K562 (cell line): ENCODE data around the gene CCSER1. TPM values are rescaled to one million over a fixed set of nuclear protein-coding genes. Genes with fewer than 3 reads are reported as not detected.

ENCODE experiments used
- ATAC-seq: fragments of 200-7000 bp; cut with Tn5 transposase; 3 replicates; pipeline ENCODE4 v1.9.1; 2020; ENCODE audit warnings: moderate library complexity
- BruUV-seq: library from RNA; stranded (reverse); fragments of 400-500 nt; replicated peaks from 2 replicates; lab custom pipeline; 2021; lab: Mats Ljungman, UMichigan
- CTCF ChIA-PET: fragments of 300-600 bp; formaldehyde crosslinking; extraction: SDS; loops from one replicate; lab custom pipeline; 2021; ENCODE audit warnings: low intra/inter-chr PET ratio; lab: Yijun Ruan, JAX
- POLR2A ChIA-PET: fragments of 300-600, 350-650 bp; sonication (Branson Sonifier 250); formaldehyde crosslinking; extraction: SDS; loops from one replicate; lab custom pipeline; 2021; ENCODE audit warnings: antibody characterized with exemption, inconsistent platforms; lab: Yijun Ruan, JAX
- DNase-seq, 4 experiments: peaks; one replicate each; pipeline versions ENCODE4 v3.0.0 to v3.0.0-alpha.2; 2011 to 2018; ENCODE audit warnings: low spot score in 3 of 4, mixed read lengths in 3 of 4; ENCODE audit errors: extremely low read depth in 1 of 4
- FAIRE-seq: peaks from 2 replicates; lab custom pipeline; 2011; peaks lifted over from hg19 to GRCh38; lab: Jason Lieb, UNC
- H2AFZ ChIP-seq: 2 replicates; pipeline ENCODE4 v1.6.0; 2011; ENCODE audit warnings: low read depth, low read length, control low read depth, inconsistent platforms
- H3K27ac ChIP-seq: fragments of 200-600 bp; 3 replicates; pipeline ENCODE4 v1.8.0; 2011; ENCODE audit warnings: low read depth, mild to moderate bottlenecking, control low read depth, inconsistent platforms, low read length, moderate library complexity, mixed read lengths; ENCODE audit errors: extremely low read depth
- H3K27me3 ChIP-seq, 2 experiments: fragments of 300-600 bp in 1 of 2; 2 replicates in 1 of 2; 3 replicates in 1 of 2; pipeline versions ENCODE4 v1.6.0 to v1.8.0; 2011; ENCODE audit warnings: inconsistent platforms in 2 of 2, low read length in 2 of 2, mild to moderate bottlenecking in 1 of 2, mixed read lengths in 1 of 2, moderate library complexity in 1 of 2; ENCODE audit not compliant: control insufficient read depth in 2 of 2, insufficient read depth in 2 of 2
- H3K36me3 ChIP-seq: fragments of 300-600 bp; 3 replicates; pipeline ENCODE4 v1.8.0; 2011; ENCODE audit warnings: mild to moderate bottlenecking, low read length, inconsistent platforms; ENCODE audit not compliant: control insufficient read depth, insufficient read depth
- H3K4me1 ChIP-seq, 2 experiments: fragments of 200-600 bp in 1 of 2; replicated peaks in 1 of 2; 2 replicates in 1 of 2; 3 replicates in 1 of 2; pipeline versions ENCODE4 v1.5.1 to v1.8.0; 2011; ENCODE audit warnings: inconsistent platforms in 2 of 2, low read length in 2 of 2, mild to moderate bottlenecking in 1 of 2, mixed read lengths in 1 of 2, moderate library complexity in 1 of 2; ENCODE audit not compliant: control insufficient read depth in 2 of 2, insufficient read depth in 2 of 2
- H3K4me2 ChIP-seq: 2 replicates; pipeline ENCODE4 v1.6.1; 2011; ENCODE audit warnings: low read length, control low read depth, inconsistent platforms, mixed read lengths; ENCODE audit not compliant: insufficient read depth
- H3K4me3 ChIP-seq: fragments of 200-600 bp; sonication (generic), shearing (Covaris generic); 2 replicates; pipeline ENCODE4 v1.5.1; 2016; ENCODE audit warnings: control low read depth, inconsistent platforms
- H3K79me2 ChIP-seq: fragments of 200-600 bp; 3 replicates; pipeline ENCODE4 v1.8.0; 2011; ENCODE audit warnings: low read length, inconsistent platforms; ENCODE audit not compliant: control insufficient read depth, insufficient read depth
- H3K9ac ChIP-seq, 2 experiments: 2 replicates each; pipeline versions ENCODE4 v1.6.0 to v1.6.1; 2011; ENCODE audit warnings: low read depth in 2 of 2, low read length in 2 of 2, control low read depth in 1 of 2, inconsistent platforms in 1 of 2, mild to moderate bottlenecking in 1 of 2, mixed read lengths in 1 of 2; ENCODE audit not compliant: insufficient read depth in 1 of 2
- H3K9me1 ChIP-seq: one replicate; pipeline ENCODE4 v1.6.0; 2011; ENCODE audit warnings: inconsistent platforms, mild to moderate bottlenecking, low read length, moderate library complexity; ENCODE audit not compliant: control insufficient read depth, insufficient read depth
- H3K9me3 ChIP-seq: replicated peaks from 2 replicates; pipeline ENCODE4 v1.5.1; 2011; ENCODE audit warnings: low read depth, low read length, inconsistent platforms; ENCODE audit not compliant: control insufficient read depth, insufficient read depth
- H4K20me1 ChIP-seq: replicated peaks from 2 replicates; pipeline ENCODE4 v1.6.1; 2011; ENCODE audit warnings: low read length, inconsistent platforms, mixed read lengths; ENCODE audit not compliant: control insufficient read depth, insufficient read depth
- CEBPZ ChIP-seq: fragments of 150-350 bp; IDR thresholded peaks from 2 replicates; pipeline ENCODE4 v1.6.1; 2014; ENCODE audit warnings: low read depth, mild to moderate bottlenecking, low read length, borderline replicate concordance
- E2F8 ChIP-seq: fragments of 450-650 bp; IDR thresholded peaks from 2 replicates; pipeline ENCODE4 v1.7.1; 2018; ENCODE audit warnings: mild to moderate bottlenecking, low read depth; ENCODE audit not compliant: partially characterized antibody
- ESRRB ChIP-seq: fragments of 250-450 bp; sonication (Bioruptor Pico); IDR thresholded peaks from 2 replicates; pipeline ENCODE4 v1.5.0; 2020; ENCODE audit warnings: mild to moderate bottlenecking, moderate library complexity, borderline replicate concordance
- EWSR1 ChIP-seq: fragments of 450-650 bp; IDR thresholded peaks from 2 replicates; pipeline ENCODE4 v1.6.1; 2018; ENCODE audit warnings: borderline replicate concordance, mild to moderate bottlenecking, low read depth, moderate library complexity; ENCODE audit not compliant: partially characterized antibody
- NR3C1 ChIP-seq: sonication (generic); formaldehyde crosslinking; IDR thresholded peaks from 2 replicates; pipeline ENCODE4 v1.8.1; 2022; ENCODE audit warnings: missing genetic modification reagents
- PKNOX1 ChIP-seq: fragments of 450-650 bp; IDR thresholded peaks from 2 replicates; pipeline ENCODE4 v1.6.1; 2016
- SIX5 ChIP-seq, 2 experiments: IDR thresholded peaks; 2 replicates each; pipeline ENCODE4 v1.6.1; 2011; ENCODE audit warnings: low read length in 2 of 2, borderline replicate concordance in 1 of 2, low read depth in 1 of 2, mild to moderate bottlenecking in 1 of 2, moderate library complexity in 1 of 2; ENCODE audit not compliant: insufficient read depth in 1 of 2
- ZNF175 ChIP-seq: fragments of 200-800 bp; sonication (Bioruptor generic); IDR thresholded peaks from 2 replicates; pipeline ENCODE4 v1.6.1; 2016; ENCODE audit warnings: low read depth, mild to moderate bottlenecking, missing genetic modification characterization, missing compliant biosample characterization
- WGBS: fragments of 100-300 bp; shearing (Covaris generic); methylation state at CpG from one replicate; pipeline ENCODE4 v1.1.6; 2016; ENCODE audit warnings: low coverage, mixed read lengths; ENCODE audit not compliant: insufficient coverage; ENCODE audit errors: missing lambda C conversion rate; 5-methylcytosine and 5-hydroxymethylcytosine counted together
- in situ Hi-C: fragments of 300-500 bp; cut with MboI; formaldehyde crosslinking; loops from 4 replicates; pipeline ENCODE4 v1.15.0; 2018; ENCODE audit warnings: inconsistent platforms, mixed read lengths
- intact Hi-C: fragments of 100-400 bp; cut with micrococcal nuclease; formaldehyde crosslinking; loops from 2 replicates; pipeline ENCODE4 v1.14.2; 2022
- polyA plus RNA-seq, 8 experiments: library from polyadenylated mRNA; depleted of rRNA in 4 of 8; stranded (reverse) in 5 of 8; unstranded in 3 of 8; fragments of >200 nt; fragmentation: Nextera tagmentation in 2 of 8; fragmentation: Illumina TruSeq in 1 of 8; extraction: Ambion mirVana in 2 of 8; extraction: Trizol in 1 of 8; gene quantifications; 2 replicates each; pipeline versions ENCODE4 v1.2.1 to v1.2.3, GENCODE V29; 2011 to 2014; ENCODE audit warnings: inconsistent platforms in 1 of 8, missing spikeins in 1 of 8
- total RNA-seq, 7 experiments: library from RNA; depleted of rRNA in 6 of 7; stranded (reverse); fragments of >200 nt in 6 of 7; fragmentation: Illumina TruSeq in 2 of 7; extraction: Trizol in 2 of 7; gene quantifications; 2 replicates each; pipeline versions ENCODE4 v1.2.1 to v1.2.3, GENCODE V29; 2011 to 2021; ENCODE audit warnings: low replicate concordance in 1 of 7

Gene CCSER1
- total and polyA plus RNA-seq, 9 of the 15 experiments (the other 6 are each of a cell fraction or from before 2014, with no cell fraction given), result not detected

GRCh38 chr4:90960840-90961239 is 833.6 kb downstream of the CCSER1 start (continued):
- no peak for TF ChIP-seq E2F8

- intact Hi-C loops, result no loop called here
- TF ChIP-seq EWSR1 (no peak), SIX5 (IDR thresholded peaks at IDR 0.05; ENCODE audit: borderline replicate concordance in 1 of 2, insufficient read depth in 1 of 2, low read depth in 1 of 2, low read length in 2 of 2) (no peak), ESRRB (no peak), PKNOX1 (no peak), ZNF175 (CRISPR knock-in tag) (no peak), CEBPZ (no peak), NR3C1 (CRISPR knock-in tag) (no peak)
- FAIRE-seq (no peak), DNase-seq (no peak), ATAC-seq (no peak)
- in situ Hi-C loops, result no loop called here
- Histone ChIP-seq H3K79me2 (no peaks in the 10 kb centered on the region), H3K9ac (no peak overlapping the region), H3K9me3 (0 out of 2 replicates have a peak, but pooled peaks cover 2% of the 10 kb centered on the region), H3K4me2 (no peak overlapping the region), H4K20me1 (no peaks in the 10 kb centered on the region), H3K27me3 (no peaks in the 10 kb centered on the region), H3K36me3 (no peaks in the 10 kb centered on the region), H2AFZ (no peak overlapping the region), H3K9me1 (no peaks in the 10 kb centered on the region), H3K4me1 (no peaks in the 10 kb centered on the region), H3K4me3 (no peak overlapping the region), H3K27ac (no peak overlapping the region)
- ChIA-PET CTCF (no interaction called here), POLR2A (no interaction called here)
- WGBS, result 0% methylated on average over 2 of the region's 2 CpGs
- no TSS peak for BruUV-seq
These were observed 842.8 kb downstream of the CCSER1 start for GRCh38 chr4:90970021-90970420.
